ENCODE data around the gene OLFML2A. TPM values are rescaled to one million over a fixed set of nuclear protein-coding genes. Genes with fewer than 3 reads are reported as not detected.

Gene OLFML2A
- total RNA-seq, 1 donor from 2014 or later: 0.07 TPM

GRCh38 chr9:124774129-124774978, 2.6 kb upstream of the OLFML2A start:
- intact Hi-C loops (cut with micrococcal nuclease): loop anchor here (1.0 to 5.0 kb wide), 6 partner anchors 79 to 600 kb away; partner anchors contain the start of genes GAPVD1, GOLGA1, PSMB7 and WDR38

- intact Hi-C loops (cut with micrococcal nuclease): no loop called here
These were observed 347 bp upstream of the OLFML2A start for GRCh38 chr9:124776618-124776953.

GRCh38 chr9:124778575-124779367, 1.8 kb downstream of the OLFML2A start:
- intact Hi-C loops (cut with micrococcal nuclease): no loop called here

- intact Hi-C loops (cut with micrococcal nuclease): no loop called here
These were observed 2.6 kb downstream of the OLFML2A start for GRCh38 chr9:124779368-124780059.

- intact Hi-C loops (cut with micrococcal nuclease): no loop called here
These were observed 3.3 kb downstream of the OLFML2A start for GRCh38 chr9:124780060-124780756.

- intact Hi-C loops (cut with micrococcal nuclease): no loop called here
These were observed 3.8 kb downstream of the OLFML2A start for GRCh38 chr9:124780757-124781151.

GRCh38 chr9:124781967-124782660, 5.2 kb downstream of the OLFML2A start:
- intact Hi-C loops (cut with micrococcal nuclease): no loop called here

GRCh38 chr9:124782661-124783574, 6.0 kb downstream of the OLFML2A start:
- intact Hi-C loops (cut with micrococcal nuclease): no loop called here

- intact Hi-C loops (cut with micrococcal nuclease): no loop called here
These were observed 6.9 kb downstream of the OLFML2A start for GRCh38 chr9:124783830-124784229.

- intact Hi-C loops (cut with micrococcal nuclease): no loop called here
These were observed 7.6 kb downstream of the OLFML2A start for GRCh38 chr9:124784509-124784908.

GRCh38 chr9:124786881-124787573, 10.1 kb downstream of the OLFML2A start:
- intact Hi-C loops (cut with micrococcal nuclease): no loop called here

GRCh38 chr9:124788542-124789217, 11.7 kb downstream of the OLFML2A start:
- intact Hi-C loops (cut with micrococcal nuclease): no loop called here

- intact Hi-C loops (cut with micrococcal nuclease): no loop called here
These were observed 12.6 kb downstream of the OLFML2A start for GRCh38 chr9:124789531-124789930.

- intact Hi-C loops (cut with micrococcal nuclease): no loop called here
These were observed 13.4 kb downstream of the OLFML2A start for GRCh38 chr9:124790301-124790700.

- intact Hi-C loops (cut with micrococcal nuclease): no loop called here
These were observed 14.0 kb downstream of the OLFML2A start for GRCh38 chr9:124790801-124791505.

- intact Hi-C loops (cut with micrococcal nuclease): no loop called here
These were observed 15.5 kb downstream of the OLFML2A start for GRCh38 chr9:124792257-124793014.

- intact Hi-C loops (cut with micrococcal nuclease): no loop called here
These were observed 16.1 kb downstream of the OLFML2A start for GRCh38 chr9:124793015-124793541.
